ENCODE measurements around the gene FGGY. TPM values are rescaled to one million over a fixed set of nuclear protein-coding genes. Genes with fewer than 3 reads are reported as not detected.
"Not testable (repeated sequence)": the region's sequence is repeated elsewhere in the genome, so short reads cannot be mapped to it uniquely, and the experiment has no call there.

The FGGY gene
- polyA plus RNA-seq, 4 donors = 21.3 to 28.3 (median 22.6) TPM

DNA sequence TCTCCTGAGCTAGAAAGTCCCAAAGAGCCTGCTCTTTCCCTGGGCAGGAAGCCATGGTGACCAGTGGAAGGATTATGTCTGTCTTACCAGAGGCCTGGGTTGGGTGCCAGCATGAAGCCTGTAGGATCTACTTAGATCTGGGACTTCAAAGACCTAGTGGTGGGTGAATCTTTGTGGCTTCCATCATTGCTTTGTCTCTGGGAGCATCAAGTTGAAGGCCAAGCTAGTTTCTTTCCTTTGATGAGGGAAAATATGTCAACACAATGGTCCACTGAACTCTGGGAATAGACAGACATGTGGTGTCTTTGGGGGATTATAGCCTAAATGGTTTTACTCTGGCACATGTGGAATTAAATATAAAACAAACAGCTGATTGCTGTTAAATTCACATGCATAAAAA lies 417.3 kb downstream of the FGGY start:
- no peak for DNase-seq (ENCODE audit: low read depth in 4 of 4, low spot score in 2 of 4)

DNA sequence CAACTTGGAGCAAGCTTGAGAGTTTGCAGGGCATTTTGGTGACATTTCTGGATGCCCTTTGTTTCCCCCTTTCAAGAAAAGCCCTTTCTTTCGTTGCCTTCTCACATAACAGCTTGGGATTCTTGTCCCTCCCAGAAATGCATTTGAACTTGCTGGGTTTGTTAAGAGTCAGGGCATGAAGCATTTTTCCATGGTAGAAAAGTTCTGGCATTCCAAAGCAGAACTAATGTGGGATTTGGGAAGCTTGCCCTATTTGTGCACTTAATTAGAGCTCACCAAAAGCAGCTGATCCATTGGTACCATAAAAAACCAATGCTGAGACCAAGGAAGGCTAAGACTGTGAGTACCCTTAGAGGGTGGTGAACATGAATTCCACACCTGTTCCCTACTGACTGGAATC lies 418.1 kb downstream of the FGGY start:
- no peak for DNase-seq (ENCODE audit: low read depth in 4 of 4, low spot score in 2 of 4)

- DNase-seq (ENCODE audit: low read depth in 4 of 4, low spot score in 2 of 4) = no peak
Observed at GRCh38 chr1:59716832-59717231, 419.9 kb downstream of the FGGY start.

- DNase-seq (ENCODE audit: low read depth in 4 of 4, low spot score in 2 of 4) = no peak
Observed at GRCh38 chr1:59718064-59718988, 421.4 kb downstream of the FGGY start.

- DNase-seq (ENCODE audit: low read depth in 4 of 4, low spot score in 2 of 4) = no peak
Observed at GRCh38 chr1:59718989-59719360, 422.1 kb downstream of the FGGY start.

DNA sequence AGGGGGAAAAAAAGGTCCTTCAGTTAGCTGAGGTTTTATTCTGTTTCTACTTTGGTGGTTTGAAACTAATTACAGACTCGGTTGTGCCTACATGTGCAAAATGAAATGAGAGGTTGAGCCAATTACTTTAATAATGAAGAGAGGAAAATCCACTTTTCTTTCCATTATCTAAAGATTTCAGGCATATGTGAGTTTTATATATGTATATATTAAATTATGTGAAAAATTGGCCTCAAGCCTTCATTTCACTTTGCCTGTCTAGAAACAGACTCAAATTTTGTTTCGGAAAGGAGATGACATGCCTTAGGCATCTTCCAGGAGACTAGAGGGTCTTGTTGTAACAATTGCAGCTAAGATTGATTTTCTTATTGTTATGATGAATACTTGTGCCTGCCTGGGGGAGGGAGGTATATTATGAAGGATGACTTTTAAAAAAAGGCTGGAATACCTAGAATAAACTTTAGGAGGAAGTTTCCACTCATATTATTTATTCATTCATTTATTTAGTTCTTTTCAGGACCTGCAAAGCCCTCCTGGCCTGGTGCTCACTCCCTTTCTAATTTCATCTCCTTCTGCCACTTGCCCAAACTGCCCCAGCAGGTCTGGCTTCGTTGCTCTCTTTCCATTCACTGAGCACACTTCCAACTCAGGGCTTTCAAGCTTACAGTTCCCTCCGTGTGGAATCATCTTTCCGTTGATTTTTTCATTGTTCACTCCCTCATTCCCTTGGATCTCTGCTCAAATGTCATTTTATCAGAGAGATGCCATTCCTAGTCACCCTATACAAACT lies 423.6 kb downstream of the FGGY start:
- no peak for DNase-seq (ENCODE audit: low read depth in 4 of 4, low spot score in 2 of 4)

- no peak for DNase-seq (ENCODE audit: low read depth in 4 of 4, low spot score in 2 of 4)
Observed at GRCh38 chr1:59730302-59730701, 433.4 kb downstream of the FGGY start.

GRCh38 chr1:59730759-59731478 lies 434.0 kb downstream of the FGGY start:
- DNase-seq (ENCODE audit: low read depth in 4 of 4, low spot score in 2 of 4) = no peak

- no peak for DNase-seq (ENCODE audit: low read depth in 4 of 4, low spot score in 2 of 4)
Observed at GRCh38 chr1:59731591-59731990, 434.7 kb downstream of the FGGY start.

GRCh38 chr1:59732214-59732955 lies 435.5 kb downstream of the FGGY start:
- no peak for DNase-seq (ENCODE audit: low read depth in 4 of 4, low spot score in 2 of 4)

- no peak for DNase-seq (ENCODE audit: low read depth in 4 of 4, low spot score in 2 of 4)
Observed at GRCh38 chr1:59733443-59734141, 436.7 kb downstream of the FGGY start.

GRCh38 chr1:59735927-59736326 lies 439.0 kb downstream of the FGGY start:
- not testable (repeated sequence) for DNase-seq (ENCODE audit: low read depth in 4 of 4, low spot score in 2 of 4)

GRCh38 chr1:59736744-59737143 lies 439.9 kb downstream of the FGGY start:
- no peak for DNase-seq (ENCODE audit: low read depth in 4 of 4, low spot score in 2 of 4)

DNA sequence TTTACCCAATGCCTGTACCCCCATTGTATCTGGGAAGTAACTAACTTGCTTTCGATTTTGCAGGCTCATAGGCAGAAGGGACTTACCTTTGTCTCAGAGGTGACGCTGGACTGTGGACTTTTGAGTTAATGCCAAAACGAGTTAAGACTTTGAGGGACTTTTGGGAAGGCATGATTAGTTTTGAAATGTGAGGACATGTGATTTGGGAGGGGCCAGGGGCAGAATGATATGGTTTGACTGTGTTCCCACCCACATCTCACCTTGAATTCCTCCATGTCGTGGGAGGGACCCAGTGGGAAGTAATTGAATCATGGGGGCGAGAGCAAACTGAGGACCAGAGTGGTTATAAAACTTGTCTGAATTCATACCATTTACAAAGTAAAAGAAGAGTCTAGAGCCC lies 440.7 kb downstream of the FGGY start:
- no peak for DNase-seq (ENCODE audit: low read depth in 4 of 4, low spot score in 2 of 4)

GRCh38 chr1:59738152-59738551 lies 441.3 kb downstream of the FGGY start:
- DNase-seq (ENCODE audit: low read depth in 4 of 4, low spot score in 2 of 4) = no peak

DNA sequence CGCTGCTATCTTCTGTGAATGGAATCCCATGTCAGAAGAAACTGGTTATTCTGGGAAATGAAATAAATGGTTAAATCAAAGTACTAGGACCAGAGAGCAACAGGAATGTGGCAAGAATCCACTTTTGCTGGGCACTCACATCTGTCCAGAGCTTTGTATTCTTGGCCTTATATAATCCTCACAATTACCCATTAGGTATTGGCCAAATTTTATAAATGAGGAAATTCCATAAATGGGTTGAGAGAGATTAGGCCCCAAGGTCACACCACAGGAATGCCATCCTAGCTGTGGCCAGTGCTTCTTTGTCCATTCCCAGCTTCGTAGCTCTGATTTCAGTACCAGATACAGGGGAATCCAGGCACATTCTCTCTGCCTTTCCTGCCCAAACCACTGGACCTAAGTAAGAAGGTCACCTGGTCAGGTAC lies 441.7 kb downstream of the FGGY start:
- no peak for DNase-seq (ENCODE audit: low read depth in 4 of 4, low spot score in 2 of 4)

- DNase-seq (ENCODE audit: low read depth in 4 of 4, low spot score in 2 of 4) = no peak
Observed at GRCh38 chr1:59739111-59739510, 442.2 kb downstream of the FGGY start.

GRCh38 chr1:59742526-59742925 lies 445.6 kb downstream of the FGGY start:
- no peak for DNase-seq (ENCODE audit: low read depth in 4 of 4, low spot score in 2 of 4)

GRCh38 chr1:59743324-59744091 lies 446.6 kb downstream of the FGGY start:
- no peak for DNase-seq (ENCODE audit: low read depth in 4 of 4, low spot score in 2 of 4)
